Loucy (cell line): ENCODE measurements around the gene TRIM47.

Experiments
- H2AFZ ChIP-seq: fragments of 200-600 bp; sonication (generic); 2 replicates; pipeline ENCODE4 v1.6.0; 2016; ENCODE audit warnings: antibody characterized with exemption, mild to moderate bottlenecking, low read length, moderate library complexity
- H3F3A ChIP-seq: fragments of 200-600 bp; 2 replicates; pipeline ENCODE4 v1.6.0; 2016; ENCODE audit warnings: antibody characterized with exemption, low read depth, mild to moderate bottlenecking
- H3K27me3 ChIP-seq: fragments of 200-600 bp; sonication (generic); 2 replicates; pipeline ENCODE4 v1.6.1; 2014; ENCODE audit warnings: low read length, mild to moderate bottlenecking; ENCODE audit not compliant: insufficient read depth, poor library complexity, severe bottlenecking
- H3K36me3 ChIP-seq: fragments of 200-600 bp; sonication (generic); 2 replicates; pipeline ENCODE4 v1.6.1; 2016; ENCODE audit warnings: low read length; ENCODE audit not compliant: insufficient read depth
- H3K4me1 ChIP-seq: fragments of 200-600 bp; sonication (generic); 2 replicates; pipeline ENCODE4 v1.5.1; 2014; ENCODE audit warnings: low read length, mild to moderate bottlenecking; ENCODE audit not compliant: insufficient read depth, poor library complexity, severe bottlenecking
- H3K4me2 ChIP-seq: fragments of 200-600 bp; sonication (generic); 2 replicates; pipeline ENCODE4 v1.6.0; 2014; ENCODE audit warnings: antibody characterized with exemption, low read length, low read depth, mild to moderate bottlenecking; ENCODE audit not compliant: poor library complexity, severe bottlenecking
- H3K4me3 ChIP-seq: fragments of 200-600 bp; sonication (generic); 2 replicates; pipeline ENCODE4 v1.5.1; 2014; ENCODE audit warnings: low read length, mild to moderate bottlenecking, mixed read lengths; ENCODE audit not compliant: poor library complexity, severe bottlenecking
- H3K79me2 ChIP-seq: fragments of 200-600 bp; sonication (generic); 2 replicates; pipeline ENCODE4 v1.6.1; 2014; ENCODE audit warnings: low read length; ENCODE audit not compliant: insufficient read depth
- H3K9ac ChIP-seq: fragments of 200-600 bp; sonication (generic); 2 replicates; pipeline ENCODE4 v1.6.0; 2014; ENCODE audit warnings: mild to moderate bottlenecking, low read depth, low read length, moderate library complexity; ENCODE audit not compliant: poor library complexity, severe bottlenecking
- H3K9me2 ChIP-seq: fragments of 200-600 bp; sonication (generic); replicated peaks from 2 replicates; pipeline ENCODE4 v1.6.1; 2016; ENCODE audit warnings: low read depth, low read length, mixed read lengths
- H3K9me3 ChIP-seq: fragments of 200-600 bp; sonication (generic); 2 replicates; pipeline ENCODE4 v1.6.1; 2014; ENCODE audit warnings: mild to moderate bottlenecking, antibody characterized with exemption, low read length, low read depth; ENCODE audit not compliant: insufficient read depth
- H4K20me1 ChIP-seq: fragments of 200-600 bp; sonication (generic); 2 replicates; pipeline ENCODE4 v1.6.0; 2014; ENCODE audit warnings: antibody characterized with exemption, low read length, mild to moderate bottlenecking; ENCODE audit not compliant: insufficient read depth, poor library complexity, severe bottlenecking
- CTCF ChIP-seq: fragments of 200-600 bp; sonication (generic); conservative IDR thresholded peaks from 2 replicates; pipeline ENCODE4 v1.5.1; 2014; ENCODE audit warnings: mild to moderate bottlenecking, antibody characterized with exemption, low read length
- EZH2phosphoT487 ChIP-seq: fragments of 200-600 bp; IDR thresholded peaks from 2 replicates; pipeline ENCODE4 v1.6.1; 2018; ENCODE audit warnings: antibody characterized with exemption, mild to moderate bottlenecking, moderate library complexity, borderline replicate concordance

TRIM47 gene

GRCh38 chr17:75837899-75838298 lies 40.5 kb downstream of the TRIM47 start:
- H3K36me3 ChIP-seq = peaks cover 47% of the 10 kb centered on the region; the same call in 1 of the 2 replicates

GRCh38 chr17:75836605-75837004 lies 41.8 kb downstream of the TRIM47 start:
- Histone ChIP-seq H3K36me3 (peaks cover 47% of the 10 kb centered on the region; the same call in 1 of the 2 replicates), H2AFZ (no peak overlapping the region), H3K9me3 (no peaks in the 10 kb centered on the region), H4K20me1 (peaks cover 34% of the 10 kb centered on the region), H3K79me2 (peaks cover 27% of the 10 kb centered on the region), H3K4me3 (no peak overlapping the region), H3K9ac (no peak overlapping the region), H3K9me2 (no peaks in the 10 kb centered on the region), H3F3A (no peaks in the 10 kb centered on the region), H3K4me2 (no peak overlapping the region), H3K4me1 (peaks cover 19% of the 10 kb centered on the region), H3K27me3 (no peaks in the 10 kb centered on the region)
- no peak for TF ChIP-seq CTCF
- TF ChIP-seq EZH2phosphoT487 = no peak

More at GRCh38 chr17:75837899-75838298, 40.5 kb downstream of the TRIM47 start:
- H3F3A ChIP-seq = no peaks in the 10 kb centered on the region
- H3K27me3 ChIP-seq = no peaks in the 10 kb centered on the region
- H4K20me1 ChIP-seq = peaks cover 33% of the 10 kb centered on the region
- no peak overlapping the region for H3K4me2 ChIP-seq
- H3K4me3 ChIP-seq = no peak overlapping the region
- TF ChIP-seq EZH2phosphoT487 (no peak), CTCF (no peak)
- H3K4me1 ChIP-seq = peaks cover 21% of the 10 kb centered on the region
- no peak overlapping the region for H2AFZ ChIP-seq
- H3K9ac ChIP-seq = no peak overlapping the region
- peaks cover 39% of the 10 kb centered on the region for H3K79me2 ChIP-seq
- no peaks in the 10 kb centered on the region for H3K9me3 ChIP-seq
- no peaks in the 10 kb centered on the region for H3K9me2 ChIP-seq

- Histone ChIP-seq H3K4me2 (no peak overlapping the region), H4K20me1 (peaks cover 35% of the 10 kb centered on the region), H3K27me3 (no peaks in the 10 kb centered on the region), H3K36me3 (peaks cover 50% of the 10 kb centered on the region; the same call in 1 of the 2 replicates), H2AFZ (no peak overlapping the region), H3K9me3 (no peaks in the 10 kb centered on the region), H3K4me3 (no peak overlapping the region), H3F3A (no peaks in the 10 kb centered on the region), H3K79me2 (peaks cover 23% of the 10 kb centered on the region), H3K9me2 (no peaks in the 10 kb centered on the region), H3K9ac (no peak overlapping the region), H3K4me1 (peaks cover 19% of the 10 kb centered on the region)
- TF ChIP-seq EZH2phosphoT487 = no peak
- no peak for TF ChIP-seq CTCF
These were observed 42.8 kb downstream of the TRIM47 start for GRCh38 chr17:75835654-75835987.
